Sigmoid colon (tissue), 4 donors: Measurements from ENCODE around the gene SRR.

Experiments
- EP300 ChIP-seq, 4 donors: sonication (generic); formaldehyde crosslinking; IDR thresholded peaks; one replicate each; pipeline ENCODE4 v1.6.1; 2017; ENCODE audit warnings: antibody characterized with exemption in 4 of 4
- POLR2A ChIP-seq, 2 donors: fragments of 450-650 bp; IDR thresholded peaks; one replicate each; pipeline ENCODE4 v1.6.1; 2016; ENCODE audit warnings: antibody characterized with exemption in 2 of 2, mild to moderate bottlenecking in 2 of 2, moderate library complexity in 2 of 2
- POLR2AphosphoS5 ChIP-seq, 4 donors: sonication (generic); formaldehyde crosslinking; IDR thresholded peaks; one replicate each; pipeline ENCODE4 v1.6.1; 2017; ENCODE audit warnings: antibody characterized with exemption in 4 of 4
- TF ChIP-seq, protein P1 (sequence below), 4 experiments: fragments of 450-650 bp in 3 of 4; fragments of 200-600 bp in 1 of 4; IDR thresholded peaks; one replicate each; pipeline ENCODE4 v1.5.1; 2016 to 2019; ENCODE audit warnings: antibody characterized with exemption in 4 of 4, mild to moderate bottlenecking in 3 of 4, moderate library complexity in 2 of 4

DNA sequence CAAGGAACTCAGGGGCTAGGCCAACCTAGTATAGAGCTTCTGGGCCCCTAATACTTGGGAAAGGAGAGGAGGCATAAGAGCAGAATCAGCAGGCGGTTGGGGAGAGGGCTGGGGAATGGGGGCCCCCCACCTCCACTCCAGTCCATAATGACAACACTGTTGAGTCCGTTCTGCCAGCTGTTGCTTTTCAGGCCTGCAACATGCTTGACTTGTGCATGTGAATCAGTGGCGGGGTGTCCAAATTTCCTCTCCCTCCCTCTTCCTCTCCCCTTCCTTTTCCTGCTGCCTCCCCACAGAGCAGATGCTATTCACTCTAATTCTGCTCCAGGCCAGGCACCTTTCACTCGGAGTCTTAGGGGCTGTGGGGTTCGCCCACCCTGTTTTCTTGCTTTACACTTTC, 65.3 kb downstream of the SRR start:
- TF ChIP-seq, protein P1, sequence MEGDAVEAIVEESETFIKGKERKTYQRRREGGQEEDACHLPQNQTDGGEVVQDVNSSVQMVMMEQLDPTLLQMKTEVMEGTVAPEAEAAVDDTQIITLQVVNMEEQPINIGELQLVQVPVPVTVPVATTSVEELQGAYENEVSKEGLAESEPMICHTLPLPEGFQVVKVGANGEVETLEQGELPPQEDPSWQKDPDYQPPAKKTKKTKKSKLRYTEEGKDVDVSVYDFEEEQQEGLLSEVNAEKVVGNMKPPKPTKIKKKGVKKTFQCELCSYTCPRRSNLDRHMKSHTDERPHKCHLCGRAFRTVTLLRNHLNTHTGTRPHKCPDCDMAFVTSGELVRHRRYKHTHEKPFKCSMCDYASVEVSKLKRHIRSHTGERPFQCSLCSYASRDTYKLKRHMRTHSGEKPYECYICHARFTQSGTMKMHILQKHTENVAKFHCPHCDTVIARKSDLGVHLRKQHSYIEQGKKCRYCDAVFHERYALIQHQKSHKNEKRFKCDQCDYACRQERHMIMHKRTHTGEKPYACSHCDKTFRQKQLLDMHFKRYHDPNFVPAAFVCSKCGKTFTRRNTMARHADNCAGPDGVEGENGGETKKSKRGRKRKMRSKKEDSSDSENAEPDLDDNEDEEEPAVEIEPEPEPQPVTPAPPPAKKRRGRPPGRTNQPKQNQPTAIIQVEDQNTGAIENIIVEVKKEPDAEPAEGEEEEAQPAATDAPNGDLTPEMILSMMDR (IDR thresholded peaks at IDR 0.05), result no peak
- TF ChIP-seq POLR2A (IDR thresholded peaks at IDR 0.05), result no peak
- no peak for TF ChIP-seq POLR2AphosphoS5 (IDR thresholded peaks at IDR 0.05)
- TF ChIP-seq EP300 (IDR thresholded peaks at IDR 0.05), result no peak
